ENCODE data around the gene AOX1. TPM values are rescaled to one million over a fixed set of nuclear protein-coding genes. Genes with fewer than 3 reads are reported as not detected.
"Not testable (repeated sequence)": the region's sequence is repeated elsewhere in the genome, so short reads cannot be mapped to it uniquely, and the experiment has no call there.

AOX1 gene
- polyA plus RNA-seq, 10 donors: 1.1 to 1.6 (median 1.3) TPM

- DNase-seq: no peak
These were observed 16.8 kb downstream of the AOX1 start for GRCh38 chr2:200602584-200602983.

- no peak for DNase-seq
These were observed 18.2 kb downstream of the AOX1 start for GRCh38 chr2:200603972-200604371.

- DNase-seq: no peak
These were observed 18.9 kb downstream of the AOX1 start for GRCh38 chr2:200604571-200605255.

- DNase-seq: no peak
These were observed 22.7 kb downstream of the AOX1 start for GRCh38 chr2:200608341-200609027.

GRCh38 chr2:200609028-200609614, 23.3 kb downstream of the AOX1 start:
- DNase-seq: peak in 1 of 3 donors; percentile 84

- not testable (repeated sequence) for DNase-seq
These were observed 24.4 kb downstream of the AOX1 start for GRCh38 chr2:200610217-200610616.

- no peak for DNase-seq
These were observed 27.9 kb downstream of the AOX1 start for GRCh38 chr2:200613692-200614091.

- no peak for DNase-seq
These were observed 28.4 kb downstream of the AOX1 start for GRCh38 chr2:200614249-200614648.

- no peak for DNase-seq
These were observed 29.4 kb downstream of the AOX1 start for GRCh38 chr2:200615247-200615646.

GRCh38 chr2:200616193-200616592, 30.4 kb downstream of the AOX1 start:
- DNase-seq: no peak

- DNase-seq: no peak
These were observed 30.8 kb downstream of the AOX1 start for GRCh38 chr2:200616656-200617055.

GRCh38 chr2:200617156-200618053, 31.6 kb downstream of the AOX1 start:
- DNase-seq: peak in 1 of 3 donors; percentile 13

- no peak for DNase-seq
These were observed 32.2 kb downstream of the AOX1 start for GRCh38 chr2:200618054-200618419.

- DNase-seq: peak in 2 of 3 donors; percentile 50 to 52
These were observed 32.8 kb downstream of the AOX1 start for GRCh38 chr2:200618590-200619021.

- DNase-seq: no peak
These were observed 33.5 kb downstream of the AOX1 start for GRCh38 chr2:200619279-200619678.

GRCh38 chr2:200620606-200621390, 35.0 kb downstream of the AOX1 start:
- DNase-seq: no peak

GRCh38 chr2:200622106-200622505, 36.3 kb downstream of the AOX1 start:
- DNase-seq: no peak

GRCh38 chr2:200624026-200624425, 38.2 kb downstream of the AOX1 start:
- no peak for DNase-seq

GRCh38 chr2:200624658-200625057, 38.8 kb downstream of the AOX1 start:
- peak in 1 of 3 donors; percentile 56 for DNase-seq

GRCh38 chr2:200625282-200625681, 39.5 kb downstream of the AOX1 start:
- DNase-seq: no peak

GRCh38 chr2:200625958-200626363, 40.1 kb downstream of the AOX1 start:
- no peak for DNase-seq

All from muscle of back (tissue), 11 donors.